Cardiac muscle cell (in vitro differentiated cells and primary cell): ENCODE data around the gene ANO6. TPM values are rescaled to one million over a fixed set of nuclear protein-coding genes. Genes with fewer than 3 reads are reported as not detected.
A peak's percentile ranks its signal among the peaks of the same experiment; 100 is the strongest.

Experiments
- DNase-seq, 2 donors: peaks; one replicate each; pipeline versions ENCODE4 v3.0.0 to v3.0.0-alpha.2; 2010 to 2017; ENCODE audit warnings: low read depth in 1 of 2, low spot score in 1 of 2
- H3K27ac ChIP-seq: fragments of 200-600 bp; sonication (generic); 2 replicates; pipeline ENCODE4 v1.5.1; 2016
- H3K27me3 ChIP-seq: fragments of 200-600 bp; sonication (generic); 2 replicates; pipeline ENCODE4 v1.6.0; 2016; ENCODE audit warnings: control low read depth
- H3K36me3 ChIP-seq: fragments of 200-600 bp; sonication (generic); 2 replicates; pipeline ENCODE4 v1.5.1; 2016; ENCODE audit warnings: control low read depth
- H3K4me1 ChIP-seq: fragments of 200-600 bp; sonication (generic); 2 replicates; pipeline ENCODE4 v1.8.1; 2017; ENCODE audit warnings: low read depth, mild to moderate bottlenecking, mixed run types
- H3K4me3 ChIP-seq: fragments of 200-600 bp; sonication (generic); 2 replicates; pipeline ENCODE4 v1.5.1; 2016; ENCODE audit warnings: mild to moderate bottlenecking
- H3K9me3 ChIP-seq: fragments of 200-600 bp; sonication (generic); 2 replicates; pipeline ENCODE4 v1.5.1; 2017; ENCODE audit warnings: low read depth, mild to moderate bottlenecking, control low read depth
- polyA plus RNA-seq: library from polyadenylated mRNA; unstranded; fragments of >200 nt; fragmentation: Nextera tagmentation; extraction: Ambion mirVana; gene quantifications from 2 replicates; pipeline ENCODE4 v1.2.1, GENCODE V29; 2016
- total RNA-seq: library from RNA; depleted of rRNA; stranded (reverse); fragments of >200 nt; gene quantifications from 2 replicates; pipeline ENCODE4 v1.2.3, GENCODE V29; 2016
- TF ChIP-seq, protein P1 (sequence below): IDR thresholded peaks from 2 replicates; pipeline ENCODE4 v1.5.1; 2012; ENCODE audit warnings: low read depth, mild to moderate bottlenecking, low read length

Gene ANO6
- total and polyA plus RNA-seq, 2 experiments from 2014 or later: 36.0 to 50.8 TPM

DNA sequence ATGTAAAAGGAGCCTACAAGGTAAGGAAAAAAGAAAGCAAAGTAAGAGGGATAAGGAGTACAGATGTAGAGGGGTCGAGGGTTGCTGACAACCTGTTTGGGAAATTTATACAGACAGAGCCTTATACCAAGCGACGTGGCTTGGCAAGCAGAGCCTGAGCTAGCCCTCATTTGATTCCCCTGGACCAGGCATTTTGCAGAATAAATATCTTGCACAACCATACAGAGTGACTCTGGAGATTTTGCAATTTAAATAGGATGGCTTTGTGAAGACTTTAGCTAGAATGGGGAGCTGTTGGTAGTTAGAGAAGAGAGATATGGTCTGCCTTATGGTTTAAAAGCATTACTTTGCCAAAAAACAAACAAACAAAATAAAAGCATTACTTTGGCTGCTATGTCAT lies 11.1 kb upstream of the ANO6 start:
- Histone ChIP-seq H3K27ac (no peak overlapping the region), H3K4me1 (no peaks in the 10 kb centered on the region), H3K36me3 (no peaks in the 10 kb centered on the region), H3K27me3 (no peaks in the 10 kb centered on the region), H3K9me3 (no peaks in the 10 kb centered on the region), H3K4me3 (no peak overlapping the region)
- DNase-seq: no peak
- TF ChIP-seq, protein P1, sequence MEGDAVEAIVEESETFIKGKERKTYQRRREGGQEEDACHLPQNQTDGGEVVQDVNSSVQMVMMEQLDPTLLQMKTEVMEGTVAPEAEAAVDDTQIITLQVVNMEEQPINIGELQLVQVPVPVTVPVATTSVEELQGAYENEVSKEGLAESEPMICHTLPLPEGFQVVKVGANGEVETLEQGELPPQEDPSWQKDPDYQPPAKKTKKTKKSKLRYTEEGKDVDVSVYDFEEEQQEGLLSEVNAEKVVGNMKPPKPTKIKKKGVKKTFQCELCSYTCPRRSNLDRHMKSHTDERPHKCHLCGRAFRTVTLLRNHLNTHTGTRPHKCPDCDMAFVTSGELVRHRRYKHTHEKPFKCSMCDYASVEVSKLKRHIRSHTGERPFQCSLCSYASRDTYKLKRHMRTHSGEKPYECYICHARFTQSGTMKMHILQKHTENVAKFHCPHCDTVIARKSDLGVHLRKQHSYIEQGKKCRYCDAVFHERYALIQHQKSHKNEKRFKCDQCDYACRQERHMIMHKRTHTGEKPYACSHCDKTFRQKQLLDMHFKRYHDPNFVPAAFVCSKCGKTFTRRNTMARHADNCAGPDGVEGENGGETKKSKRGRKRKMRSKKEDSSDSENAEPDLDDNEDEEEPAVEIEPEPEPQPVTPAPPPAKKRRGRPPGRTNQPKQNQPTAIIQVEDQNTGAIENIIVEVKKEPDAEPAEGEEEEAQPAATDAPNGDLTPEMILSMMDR: no peak

DNA sequence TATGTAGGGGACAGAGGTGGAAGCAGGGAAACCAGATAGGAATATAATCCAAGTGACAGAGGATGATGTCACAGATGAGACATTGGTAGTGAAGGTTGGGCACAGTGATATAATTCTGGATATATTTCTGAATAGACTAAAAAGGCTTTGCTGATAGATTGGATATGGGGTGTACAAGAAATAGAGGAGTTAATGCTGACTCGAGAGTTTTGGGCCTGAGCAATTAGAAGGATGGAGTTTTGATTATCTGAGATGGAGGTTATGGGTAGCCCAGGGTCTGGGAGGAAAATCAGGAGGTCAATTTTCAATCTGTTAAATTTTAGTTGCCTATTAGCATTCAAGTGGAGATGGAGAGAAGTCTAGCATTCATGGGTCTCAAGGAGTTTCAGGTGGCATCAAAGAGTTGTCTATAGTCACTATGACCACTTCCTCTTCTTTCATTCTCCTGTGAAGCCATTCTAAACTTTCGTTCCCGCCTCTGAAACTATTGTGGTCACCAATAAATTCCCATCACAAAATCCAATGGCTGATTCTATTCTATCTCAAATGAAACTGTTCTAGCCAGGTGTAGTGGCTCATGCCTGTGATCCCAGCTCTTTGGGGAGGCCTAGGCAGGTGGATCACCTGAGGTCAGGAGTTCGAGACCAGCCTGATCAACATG lies 10.6 kb upstream of the ANO6 start:
- TF ChIP-seq, protein P1: no peak
- H3K4me1 ChIP-seq: no peaks in the 10 kb centered on the region
- H3K9me3 ChIP-seq: no peaks in the 10 kb centered on the region
- H3K4me3 ChIP-seq: no peak overlapping the region
- no peaks in the 10 kb centered on the region for H3K27me3 ChIP-seq
- no peak overlapping the region for H3K27ac ChIP-seq
- DNase-seq: no peak
- no peaks in the 10 kb centered on the region for H3K36me3 ChIP-seq

GRCh38 chr12:45208604-45209487 lies 7.0 kb upstream of the ANO6 start:
- peak in 1 of 2 donors; percentile 61 for DNase-seq
- Histone ChIP-seq H3K36me3 (no peaks in the 10 kb centered on the region), H3K4me3 (no peak overlapping the region), H3K27ac (no peak overlapping the region), H3K4me1 (no peaks in the 10 kb centered on the region), H3K27me3 (no peaks in the 10 kb centered on the region), H3K9me3 (no peaks in the 10 kb centered on the region)
- TF ChIP-seq, protein P1: no peak

- no peak overlapping the region for H3K4me3 ChIP-seq
- TF ChIP-seq, protein P1: no peak
- no peaks in the 10 kb centered on the region for H3K9me3 ChIP-seq
- DNase-seq: no peak
- H3K27me3 ChIP-seq: no peaks in the 10 kb centered on the region
- H3K36me3 ChIP-seq: no peaks in the 10 kb centered on the region
- no peak overlapping the region for H3K27ac ChIP-seq
- H3K4me1 ChIP-seq: no peaks in the 10 kb centered on the region
Observed at GRCh38 chr12:45209784-45210183, 6.1 kb upstream of the ANO6 start.

DNA sequence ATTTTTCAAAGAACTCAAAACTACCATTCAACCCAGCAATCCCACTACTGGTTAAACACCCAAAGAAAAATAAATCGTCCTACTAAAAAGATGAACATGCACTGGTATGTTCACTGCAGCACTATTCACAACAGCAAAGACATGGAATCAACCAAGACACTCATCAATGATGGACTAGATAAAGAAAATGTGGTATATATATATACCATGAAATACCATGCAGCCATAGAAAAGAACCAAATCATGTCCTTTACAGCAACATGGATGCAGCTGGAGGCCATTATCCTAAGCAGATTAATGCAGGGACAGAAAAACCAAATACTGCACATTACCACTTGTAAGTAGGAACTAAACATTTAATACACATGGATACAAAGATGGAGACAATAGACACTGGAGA lies 3.8 kb upstream of the ANO6 start:
- no peaks in the 10 kb centered on the region for H3K36me3 ChIP-seq
- no peaks in the 10 kb centered on the region for H3K9me3 ChIP-seq
- H3K4me1 ChIP-seq: no peaks in the 10 kb centered on the region
- H3K4me3 ChIP-seq: no peak overlapping the region
- no peaks in the 10 kb centered on the region for H3K27me3 ChIP-seq
- TF ChIP-seq, protein P1: no peak
- no peak for DNase-seq
- no peak overlapping the region for H3K27ac ChIP-seq
